Neural cell (in vitro differentiated cells): ENCODE measurements around the gene GPR107. TPM values are rescaled to one million over a fixed set of nuclear protein-coding genes. Genes with fewer than 3 reads are reported as not detected.

ENCODE experiments used
- H2AFZ ChIP-seq: fragments of 200-600, 300-800 bp; sonication (generic), shearing (Covaris generic); 2 replicates; pipeline ENCODE4 v1.6.0; 2014; ENCODE audit warnings: low read depth, mild to moderate bottlenecking, antibody characterized with exemption, low read length, moderate library complexity
- H3F3A ChIP-seq: fragments of 200-600 bp; shearing (Covaris generic); 2 replicates; pipeline ENCODE4 v1.6.1; 2016; ENCODE audit warnings: mild to moderate bottlenecking, moderate library complexity, mixed read lengths, antibody characterized with exemption, low read length; ENCODE audit not compliant: insufficient read depth, poor library complexity, severe bottlenecking
- H3K27ac ChIP-seq: fragments of 200-600, 300-800 bp; sonication (generic), shearing (Covaris generic); 2 replicates; pipeline ENCODE4 v1.5.1; 2014; ENCODE audit warnings: mild to moderate bottlenecking, low read length, moderate library complexity
- H3K27me3 ChIP-seq: fragments of 300-800, 200-600 bp; sonication (generic), shearing (Covaris generic); 2 replicates; pipeline ENCODE4 v1.6.0; 2014; ENCODE audit warnings: mild to moderate bottlenecking, low read depth, low read length, moderate library complexity; ENCODE audit not compliant: insufficient read depth
- H3K36me3 ChIP-seq: fragments of 300-800, 200-600 bp; sonication (generic), shearing (Covaris generic); 2 replicates; pipeline ENCODE4 v1.5.1; 2014; ENCODE audit warnings: mild to moderate bottlenecking, antibody characterized with exemption, low read length, moderate library complexity; ENCODE audit not compliant: insufficient read depth
- H3K4me2 ChIP-seq: fragments of 300-800, 200-600 bp; sonication (generic), shearing (Covaris generic); 2 replicates; pipeline ENCODE4 v1.6.0; 2014; ENCODE audit warnings: mild to moderate bottlenecking, low read length
- H3K4me3 ChIP-seq: fragments of 300-800, 200-600 bp; sonication (generic), shearing (Covaris generic); 2 replicates; pipeline ENCODE4 v1.5.1; 2014; ENCODE audit warnings: mild to moderate bottlenecking, low read length, moderate library complexity
- H3K79me2 ChIP-seq: fragments of 200-600 bp; shearing (Covaris generic); replicated peaks from 2 replicates; pipeline ENCODE4 v1.6.0; 2014; ENCODE audit warnings: mild to moderate bottlenecking, low read length, moderate library complexity; ENCODE audit not compliant: insufficient read depth
- H3K9ac ChIP-seq: fragments of 300-800, 200-600 bp; sonication (generic), shearing (Covaris generic); 2 replicates; pipeline ENCODE4 v1.6.1; 2016; ENCODE audit warnings: mild to moderate bottlenecking, low read length, mixed read lengths
- H3K9me2 ChIP-seq: fragments of 200-600 bp; shearing (Covaris generic); 2 replicates; pipeline ENCODE4 v1.6.1; 2016; ENCODE audit warnings: mild to moderate bottlenecking, low read length, mixed read lengths; ENCODE audit not compliant: insufficient read depth
- H3K9me3 ChIP-seq: fragments of 200-600, 300-800 bp; sonication (generic), shearing (Covaris generic); 2 replicates; pipeline ENCODE4 v1.6.1; 2016; ENCODE audit warnings: mild to moderate bottlenecking, mixed run types, low read length, moderate library complexity, mixed read lengths
- H4K20me1 ChIP-seq: fragments of 200-600 bp; shearing (Covaris generic); 2 replicates; pipeline ENCODE4 v1.6.1; 2016; ENCODE audit warnings: mild to moderate bottlenecking, mixed run types; ENCODE audit not compliant: insufficient read depth
- CTCF ChIP-seq: fragments of 450-650 bp; IDR thresholded peaks from 2 replicates; pipeline ENCODE4 v1.5.1; 2014; ENCODE audit warnings: antibody characterized with exemption, mild to moderate bottlenecking, moderate library complexity; ENCODE audit not compliant: poor library complexity, severe bottlenecking
- EP300 ChIP-seq: fragments of 450-650 bp; conservative IDR thresholded peaks from 2 replicates; pipeline ENCODE4 v1.6.1; 2014; ENCODE audit warnings: antibody characterized with exemption, mild to moderate bottlenecking, moderate library complexity; ENCODE audit not compliant: poor library complexity, severe bottlenecking
- EZH2 ChIP-seq: fragments of 200-600, 300-800 bp; shearing (Covaris generic), sonication (generic); IDR thresholded peaks from 2 replicates; pipeline ENCODE4 v1.6.1; 2014; ENCODE audit warnings: antibody characterized with exemption, low read length, borderline replicate concordance, mild to moderate bottlenecking; ENCODE audit not compliant: insufficient read depth, poor library complexity, severe bottlenecking
- MXI1 ChIP-seq: fragments of 450-650 bp; conservative IDR thresholded peaks from 2 replicates; pipeline ENCODE4 v1.6.1; 2014; ENCODE audit warnings: antibody characterized with exemption, mild to moderate bottlenecking; ENCODE audit not compliant: poor library complexity, severe bottlenecking
- POLR2AphosphoS5 ChIP-seq: IDR thresholded peaks from 2 replicates; pipeline ENCODE4 v1.6.1; 2012
- RAD21 ChIP-seq: fragments of 450-650 bp; conservative IDR thresholded peaks from 2 replicates; pipeline ENCODE4 v1.6.1; 2014; ENCODE audit warnings: antibody characterized with exemption, mild to moderate bottlenecking, moderate library complexity
- REST ChIP-seq: IDR thresholded peaks from 2 replicates; pipeline ENCODE4 v1.6.1; 2012; ENCODE audit warnings: borderline replicate concordance
- SMC3 ChIP-seq: fragments of 450-650 bp; conservative IDR thresholded peaks from 2 replicates; pipeline ENCODE4 v1.6.1; 2014; ENCODE audit warnings: antibody characterized with exemption, mild to moderate bottlenecking, moderate library complexity; ENCODE audit not compliant: poor library complexity
- TAF1 ChIP-seq: IDR thresholded peaks from 2 replicates; pipeline ENCODE4 v1.6.1; 2012; ENCODE audit warnings: low read depth
- polyA plus RNA-seq: library from polyadenylated mRNA; depleted of rRNA; stranded (reverse); fragments of >200 nt; gene quantifications from 2 replicates; pipeline ENCODE4 v1.2.3, GENCODE V29; 2014

Gene GPR107
- polyA plus RNA-seq, 1 donor from 2014 or later: 21.5 TPM

GRCh38 chr9:130051855-130052254, 1.9 kb upstream of the GPR107 start:
- H2AFZ ChIP-seq: no peak overlapping the region
- no peaks in the 10 kb centered on the region for H3K36me3 ChIP-seq
- no peaks in the 10 kb centered on the region for H3K27me3 ChIP-seq
- H3K27ac ChIP-seq: no peak overlapping the region
- peak overlapping the region; percentile 83 for H3K4me3 ChIP-seq
- H3K79me2 ChIP-seq: peaks cover 31% of the 10 kb centered on the region
- H3K4me2 ChIP-seq: no peak overlapping the region
- H3K9me2 ChIP-seq: no peaks in the 10 kb centered on the region
- no peak overlapping the region for H3K9ac ChIP-seq
- H3K9me3 ChIP-seq: no peaks in the 10 kb centered on the region
- no peak for TF ChIP-seq RAD21
- TF ChIP-seq EP300: no peak
- no peak for TF ChIP-seq CTCF
- no peaks in the 10 kb centered on the region for H4K20me1 ChIP-seq
- H3F3A ChIP-seq: no peaks in the 10 kb centered on the region

GRCh38 chr9:130053109-130053503, 600 bp upstream of the GPR107 start:
- H4K20me1 ChIP-seq: no peaks in the 10 kb centered on the region
- H2AFZ ChIP-seq: peak overlapping the region; percentile 81
- H3K27me3 ChIP-seq: no peaks in the 10 kb centered on the region
- peaks cover 34% of the 10 kb centered on the region for H3K79me2 ChIP-seq
- no peaks in the 10 kb centered on the region for H3K36me3 ChIP-seq
- no peaks in the 10 kb centered on the region for H3K9me2 ChIP-seq
- peak overlapping the region; percentile 83 for H3K4me3 ChIP-seq
- no peaks in the 10 kb centered on the region for H3K9me3 ChIP-seq
- no peaks in the 10 kb centered on the region for H3F3A ChIP-seq
- H3K27ac ChIP-seq: peak overlapping the region; percentile 81
- peak overlapping the region; percentile 87 for H3K9ac ChIP-seq
- H3K4me2 ChIP-seq: peak overlapping the region; percentile 91
- TF ChIP-seq EZH2 (no peak), POLR2AphosphoS5 (no peak), EP300 (no peak), MXI1 (no peak), RAD21 (no peak), REST (no peak), SMC3 (no peak), TAF1 (no peak), CTCF (no peak)
